Activated naive CD4-positive, alpha-beta T cell treated with Interleukin-2 at 50 U/mL for 16 hours (primary cell): ENCODE data around the gene SUSD6.
"Not testable (repeated sequence)": the region's sequence is repeated elsewhere in the genome, so short reads cannot be mapped to it uniquely, and the experiment has no call there.

Source experiments
- DNase-seq: peaks from one replicate; pipeline ENCODE4 v3.0.0-alpha.2; 2020

The SUSD6 gene

DNA sequence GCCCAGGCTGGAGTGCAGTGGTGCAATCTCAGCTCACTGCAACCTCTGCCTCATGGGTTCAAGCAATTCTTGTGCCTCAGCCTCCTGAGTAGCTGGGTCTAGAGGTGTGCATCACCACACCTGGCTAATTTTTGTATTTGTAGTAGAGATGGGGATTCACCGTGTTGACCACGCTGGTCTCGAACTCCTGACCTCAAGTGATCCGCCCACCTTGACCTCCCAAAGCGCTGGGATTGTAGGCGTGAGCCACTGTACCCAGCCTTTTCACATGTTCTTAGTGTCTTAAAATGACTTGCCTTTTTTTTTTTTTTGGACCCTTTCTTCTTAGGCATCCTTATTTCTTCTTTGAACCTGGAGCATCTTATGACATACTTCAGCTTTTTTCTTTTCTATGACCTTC lies 87.8 kb downstream of the SUSD6 start:
- DNase-seq, result peak; percentile 32

DNA sequence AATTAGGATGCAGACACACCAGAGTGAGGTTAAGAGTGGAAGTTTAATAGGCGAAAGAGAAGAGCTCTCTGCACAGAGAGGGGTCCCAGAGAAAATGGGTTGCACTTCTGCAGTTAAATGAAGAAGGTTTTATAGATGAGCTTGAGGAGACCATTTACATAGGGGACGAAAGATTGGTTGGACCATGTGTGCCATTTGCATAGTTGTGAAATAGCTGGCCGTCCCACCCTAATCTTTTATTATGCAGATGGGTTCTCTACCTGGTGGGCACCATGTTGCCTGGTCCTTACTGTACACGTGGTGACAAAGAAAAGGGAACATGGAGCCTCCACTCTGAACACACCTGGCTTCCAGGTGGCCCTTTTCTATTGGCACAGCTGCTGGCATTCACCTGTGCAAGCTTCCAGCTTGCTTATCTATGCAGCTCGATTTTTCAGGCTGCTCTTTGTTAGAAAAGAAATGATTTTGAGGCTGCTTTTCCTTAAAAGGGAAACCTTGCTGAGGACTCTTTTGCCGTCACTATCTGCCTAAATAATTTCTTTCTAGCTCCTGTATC lies 88.4 kb downstream of the SUSD6 start:
- no peak for DNase-seq

DNA sequence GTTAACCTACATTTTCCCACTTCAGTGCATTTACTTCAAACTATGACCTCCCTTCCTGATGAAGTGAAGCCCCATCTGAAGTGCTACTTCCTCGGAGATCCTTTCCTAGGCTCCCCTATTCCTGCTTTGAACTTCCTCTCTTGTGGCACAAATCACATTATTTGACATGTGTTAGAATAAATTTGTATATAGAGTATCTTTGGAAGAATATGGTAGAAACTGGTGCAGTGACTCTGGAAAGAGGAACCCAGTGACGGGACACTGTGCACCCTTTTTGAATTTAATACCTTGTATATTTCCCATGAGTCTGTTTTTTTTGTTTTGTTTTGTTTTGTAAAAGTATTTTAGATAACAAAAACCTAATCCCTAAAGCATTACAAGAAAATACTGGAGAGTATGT lies 89.2 kb downstream of the SUSD6 start:
- no peak for DNase-seq

DNA sequence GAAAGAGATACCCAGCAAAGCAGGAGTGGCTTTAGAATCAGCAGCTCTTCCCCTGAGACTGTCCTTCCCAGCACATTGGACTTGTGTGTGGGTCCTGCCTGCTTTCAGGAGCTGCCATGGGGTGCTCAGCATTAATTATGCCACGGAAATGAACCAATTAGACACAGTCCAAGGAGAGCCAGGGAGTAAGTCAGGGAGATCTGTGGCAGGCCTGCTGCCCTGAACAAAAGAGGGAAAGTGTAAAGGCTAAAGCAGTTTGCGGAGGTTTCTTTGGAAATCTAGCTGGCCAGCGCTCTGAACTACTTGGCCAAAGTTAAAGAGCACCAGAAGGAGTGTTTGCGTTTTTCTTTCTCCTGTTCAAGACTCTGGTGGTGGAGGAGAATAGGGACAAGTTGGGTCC lies 89.9 kb downstream of the SUSD6 start:
- no peak for DNase-seq

DNA sequence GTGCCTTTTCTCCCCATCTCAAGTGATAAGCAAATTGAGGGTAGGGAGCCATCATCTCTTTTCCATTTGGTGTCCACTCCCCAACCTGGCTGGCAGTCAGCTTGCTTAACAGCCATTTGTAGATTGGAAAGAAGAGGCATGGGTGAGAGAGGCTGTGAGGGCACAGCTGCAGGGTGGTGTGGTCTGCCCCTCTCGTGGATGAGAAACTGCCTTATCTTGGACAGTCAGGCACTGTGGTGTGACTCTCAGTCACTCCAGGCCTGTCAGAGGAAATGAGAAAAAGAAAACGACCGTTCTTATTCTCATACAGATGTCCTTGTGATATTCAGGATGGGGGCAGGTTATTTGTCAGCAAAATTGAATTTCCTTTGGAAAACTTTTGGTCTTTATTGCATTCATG lies 90.5 kb downstream of the SUSD6 start:
- DNase-seq, result no peak

DNA sequence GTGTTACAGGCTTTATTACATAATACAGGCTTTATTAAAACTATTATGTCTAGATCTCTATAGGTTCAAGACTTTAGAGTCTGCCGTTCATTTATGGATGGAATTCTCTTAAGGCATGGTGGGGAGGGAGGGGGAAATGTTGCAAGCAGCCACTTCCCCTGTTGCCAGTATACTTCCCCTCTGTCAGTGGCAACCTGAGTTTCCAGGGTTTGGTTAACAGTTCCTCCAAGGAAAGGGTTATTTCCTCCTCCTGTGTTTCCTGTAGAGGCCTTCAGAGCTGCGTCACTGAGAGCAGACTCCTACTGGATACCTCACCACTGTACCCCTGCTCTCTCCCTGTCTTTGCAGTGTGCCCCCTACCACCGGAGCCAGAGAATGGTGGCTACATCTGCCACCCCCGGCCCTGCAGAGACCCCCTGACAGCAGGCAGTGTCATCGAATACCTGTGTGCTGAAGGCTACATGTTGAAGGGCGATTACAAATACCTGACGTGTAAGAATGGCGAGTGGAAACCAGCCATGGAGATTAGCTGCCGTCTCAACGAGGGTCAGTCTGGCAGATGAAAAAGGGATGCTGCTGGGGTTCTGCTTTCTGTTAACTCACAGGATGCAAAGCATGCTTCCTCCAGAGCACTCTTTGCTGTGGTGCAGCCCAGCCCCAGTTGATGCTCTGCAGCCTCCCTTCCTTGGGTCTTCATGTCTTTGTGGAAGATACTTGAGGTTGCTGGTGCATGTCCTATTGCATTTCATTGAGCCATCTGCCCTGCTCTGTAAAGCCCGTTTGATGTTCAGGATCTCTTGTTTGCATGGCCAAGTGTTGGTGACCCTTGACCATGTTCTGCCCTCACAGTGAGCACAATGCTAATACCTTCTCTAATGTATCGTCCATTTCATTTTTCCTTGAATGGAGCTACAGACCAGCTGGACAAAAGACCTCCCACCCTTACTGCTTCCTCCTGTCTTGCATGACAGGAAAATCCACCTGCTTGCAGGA lies 91.9 kb downstream of the SUSD6 start:
- DNase-seq, result no peak

DNA sequence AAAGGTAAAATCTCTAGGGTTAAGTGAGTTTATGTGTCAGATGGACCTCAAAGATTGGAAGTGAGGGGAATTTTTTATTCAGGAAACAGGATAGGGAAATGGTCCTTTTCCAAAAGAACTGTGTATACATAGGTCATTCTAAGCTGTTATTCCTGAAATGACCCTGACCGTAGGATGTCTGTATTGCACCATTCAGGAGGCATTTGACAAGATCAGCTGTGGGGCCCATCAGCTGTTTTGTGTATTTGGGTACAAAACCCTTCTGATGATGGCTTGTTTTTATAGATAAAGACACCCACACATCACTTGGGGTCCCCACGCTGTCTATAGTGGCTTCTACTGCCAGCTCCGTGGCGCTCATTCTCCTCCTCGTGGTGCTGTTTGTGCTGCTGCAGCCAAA lies 92.9 kb downstream of the SUSD6 start:
- no peak for DNase-seq

DNA sequence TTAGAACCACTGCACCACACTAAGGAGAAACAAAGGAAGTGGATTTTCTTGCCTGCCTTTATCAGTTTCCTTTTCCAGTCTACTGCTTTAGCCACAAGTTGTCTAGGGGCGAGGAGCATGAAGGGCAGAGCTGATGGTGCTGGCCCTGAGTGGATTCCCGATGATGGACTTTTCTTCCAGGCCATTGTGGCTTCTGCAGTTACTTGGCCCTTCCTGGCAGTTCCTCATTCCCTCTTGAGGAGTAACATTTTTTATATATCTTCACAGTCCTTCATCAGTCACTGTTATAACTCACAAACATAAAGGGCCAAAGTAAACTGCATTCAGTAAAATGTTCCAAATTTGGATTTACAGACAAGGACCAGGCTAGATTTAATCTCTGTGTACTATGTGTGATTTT lies 94.3 kb downstream of the SUSD6 start:
- no peak for DNase-seq

DNA sequence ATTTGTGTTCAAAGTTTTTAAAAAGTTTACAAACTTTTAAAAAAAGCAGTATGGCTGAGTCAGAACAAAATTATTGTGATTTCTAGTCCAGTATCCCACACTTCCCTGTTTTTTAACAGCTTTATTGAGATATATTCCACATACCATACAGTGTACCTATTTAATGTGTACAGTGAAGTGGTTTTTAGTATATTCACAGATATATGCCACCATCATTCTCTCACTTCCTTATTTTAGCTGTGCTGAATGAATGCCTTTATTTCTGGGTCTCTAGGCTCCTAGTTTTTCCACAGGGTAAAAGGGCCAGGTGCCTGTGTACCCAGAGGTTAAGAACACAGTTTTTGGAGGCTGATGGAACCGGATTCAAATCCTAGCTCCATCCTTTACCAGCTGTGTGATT lies 96.7 kb downstream of the SUSD6 start:
- DNase-seq, result no peak

DNA sequence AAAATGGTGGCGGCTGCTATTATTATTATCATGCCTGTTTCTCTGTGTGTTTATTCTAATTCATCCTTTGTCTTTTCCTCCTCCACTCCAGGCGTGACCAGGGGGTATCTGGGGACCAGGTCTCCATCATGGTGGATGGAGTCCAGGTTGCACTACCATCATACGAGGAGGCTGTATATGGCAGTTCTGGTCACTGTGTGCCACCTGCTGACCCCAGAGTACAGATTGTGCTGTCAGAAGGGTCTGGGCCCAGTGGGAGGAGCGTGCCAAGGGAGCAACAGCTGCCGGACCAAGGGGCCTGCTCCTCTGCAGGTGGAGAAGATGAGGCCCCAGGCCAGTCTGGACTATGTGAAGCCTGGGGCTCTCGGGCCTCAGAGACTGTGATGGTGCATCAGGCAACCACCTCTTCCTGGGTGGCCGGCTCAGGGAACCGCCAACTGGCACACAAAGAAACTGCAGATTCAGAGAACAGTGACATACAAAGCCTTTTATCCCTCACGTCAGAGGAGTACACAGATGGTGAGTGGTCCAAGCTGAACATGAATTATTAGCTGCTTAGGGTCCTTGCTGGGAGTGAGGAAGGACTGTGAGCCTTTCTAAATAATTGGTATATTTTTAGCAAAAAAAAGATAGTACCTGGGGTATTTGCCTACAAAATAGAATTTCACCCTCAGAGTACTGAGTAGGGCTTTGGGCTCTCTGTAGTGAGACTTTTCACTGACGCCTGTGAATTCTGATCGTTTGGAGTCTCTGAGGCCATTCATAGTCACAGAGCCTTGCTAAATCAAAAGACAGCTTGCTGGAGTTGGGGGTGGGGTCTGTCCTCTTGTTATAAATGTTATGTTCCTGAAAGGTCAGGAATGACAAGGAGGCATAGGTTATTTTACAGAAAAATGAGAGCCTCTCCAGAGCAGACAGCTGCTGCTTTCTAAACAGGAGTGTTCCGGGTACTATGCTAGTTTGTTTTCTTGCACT lies 97.5 kb downstream of the SUSD6 start:
- peak; percentile 42 for DNase-seq

DNA sequence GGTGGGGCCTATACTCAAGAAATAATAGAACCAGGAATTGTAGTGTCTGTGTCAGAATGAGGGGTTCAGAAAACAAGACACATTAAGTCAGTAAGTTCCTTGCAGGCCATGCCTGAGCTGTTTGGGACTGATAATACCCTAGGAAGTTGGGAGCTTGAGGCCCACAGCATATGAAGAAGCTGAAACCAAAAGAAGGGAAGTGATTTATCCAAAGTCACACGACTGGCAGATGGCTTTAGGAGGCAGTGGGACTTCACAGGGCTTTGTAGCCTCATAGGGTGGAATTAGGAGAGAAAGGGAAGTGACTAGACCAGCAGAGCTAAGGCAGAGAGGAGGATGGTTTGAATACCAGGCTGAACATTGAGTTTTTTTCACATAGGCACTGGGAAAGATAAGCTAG lies 99.0 kb downstream of the SUSD6 start:
- no peak for DNase-seq

DNA sequence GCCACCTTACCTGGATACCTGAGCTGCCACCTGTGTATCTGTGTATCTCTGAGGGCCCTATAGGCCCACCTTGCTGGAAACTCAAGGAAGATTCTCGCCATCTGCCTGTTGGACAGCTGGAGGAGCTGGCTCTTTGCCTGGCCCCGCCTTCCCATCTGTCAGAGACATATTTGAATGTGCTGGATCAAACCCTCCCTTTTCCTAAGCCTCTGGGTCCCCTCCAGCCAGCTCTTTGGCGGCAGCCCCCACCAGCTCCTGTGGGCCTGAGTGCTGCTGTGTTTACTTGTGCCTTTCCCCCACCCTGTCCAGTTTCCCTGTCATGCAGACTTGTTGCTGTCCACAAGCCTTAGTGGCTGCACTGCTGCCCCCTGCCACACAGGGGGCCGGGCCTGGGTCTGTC lies 99.7 kb downstream of the SUSD6 start:
- DNase-seq, result no peak

DNA sequence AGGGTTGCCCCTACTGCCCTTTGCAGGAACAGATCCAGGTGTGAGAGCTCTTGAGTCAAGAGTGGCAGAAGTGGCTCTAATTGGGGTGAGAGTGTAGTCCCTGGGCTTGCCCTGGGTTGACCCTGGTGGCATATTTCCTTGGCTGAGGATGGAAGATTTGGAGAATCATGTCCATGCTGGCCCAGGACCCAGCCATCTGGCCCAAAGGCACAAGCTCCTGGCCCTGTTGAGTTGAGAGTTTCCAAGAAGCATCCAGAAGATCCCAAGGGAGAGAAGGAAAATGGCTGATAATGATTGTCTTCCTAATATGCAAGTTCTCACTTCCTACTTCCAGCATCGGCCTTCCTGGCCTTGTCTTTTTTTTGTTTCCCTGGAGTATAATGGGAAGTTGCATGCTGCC lies 100.1 kb downstream of the SUSD6 start:
- DNase-seq, result no peak

DNA sequence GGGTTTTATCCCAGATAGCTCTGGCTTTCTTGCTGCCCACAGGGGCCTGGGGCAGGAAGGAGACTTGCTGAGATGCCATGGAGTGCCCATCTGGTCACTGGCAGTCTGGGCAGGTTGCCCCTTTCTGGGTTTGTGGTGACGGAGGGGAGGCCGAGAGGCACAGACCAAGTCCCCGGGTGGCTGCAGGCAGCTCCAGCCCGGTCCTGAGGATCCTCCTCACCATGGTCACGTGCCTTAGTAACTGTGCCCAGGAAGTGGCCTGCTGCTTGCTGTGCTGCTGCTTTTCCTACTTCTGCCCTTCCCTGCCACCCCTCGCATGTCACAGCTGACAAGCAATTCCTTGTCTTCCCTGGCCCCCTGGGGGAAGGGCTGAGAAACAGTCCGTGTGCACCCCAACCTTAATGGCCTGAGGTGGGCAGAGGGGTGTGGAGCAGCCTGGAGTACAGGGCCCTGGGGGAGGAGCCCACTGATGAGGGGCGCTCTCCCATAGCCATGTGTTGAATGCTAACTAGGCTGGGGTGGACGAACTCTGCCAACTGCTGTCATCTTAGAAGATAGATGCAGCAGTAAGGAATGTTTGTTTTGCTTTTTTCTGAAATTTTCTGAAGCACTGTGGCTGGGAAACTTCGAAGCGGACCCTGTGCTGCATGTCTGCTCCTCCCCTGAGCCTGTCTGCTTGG lies 100.6 kb downstream of the SUSD6 start:
- DNase-seq, result no peak

DNA sequence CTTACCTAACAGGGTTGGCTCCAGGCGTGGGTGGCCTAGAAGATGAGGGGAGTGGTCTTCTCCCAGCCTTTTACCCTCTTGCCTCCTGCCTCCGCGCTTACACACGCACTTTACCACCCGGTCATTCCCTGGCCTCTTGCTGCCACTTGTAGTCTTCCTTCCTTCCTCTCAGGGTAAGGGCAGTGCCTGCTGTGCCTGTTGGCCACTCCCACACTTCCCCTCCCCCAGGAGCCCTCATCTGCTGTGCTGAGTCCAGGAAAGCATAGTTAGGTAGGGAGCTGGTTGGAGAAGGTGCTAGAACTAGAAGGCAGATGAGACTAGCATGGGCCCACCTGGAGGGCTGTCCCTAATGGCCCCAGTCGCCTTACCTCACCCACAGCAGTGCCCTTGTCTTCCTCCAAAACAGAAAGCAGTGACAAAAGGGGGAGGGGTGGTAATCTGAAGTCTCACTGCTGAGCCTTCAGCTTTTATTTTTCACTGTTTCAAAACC lies 101.2 kb downstream of the SUSD6 start:
- no peak for DNase-seq

DNA sequence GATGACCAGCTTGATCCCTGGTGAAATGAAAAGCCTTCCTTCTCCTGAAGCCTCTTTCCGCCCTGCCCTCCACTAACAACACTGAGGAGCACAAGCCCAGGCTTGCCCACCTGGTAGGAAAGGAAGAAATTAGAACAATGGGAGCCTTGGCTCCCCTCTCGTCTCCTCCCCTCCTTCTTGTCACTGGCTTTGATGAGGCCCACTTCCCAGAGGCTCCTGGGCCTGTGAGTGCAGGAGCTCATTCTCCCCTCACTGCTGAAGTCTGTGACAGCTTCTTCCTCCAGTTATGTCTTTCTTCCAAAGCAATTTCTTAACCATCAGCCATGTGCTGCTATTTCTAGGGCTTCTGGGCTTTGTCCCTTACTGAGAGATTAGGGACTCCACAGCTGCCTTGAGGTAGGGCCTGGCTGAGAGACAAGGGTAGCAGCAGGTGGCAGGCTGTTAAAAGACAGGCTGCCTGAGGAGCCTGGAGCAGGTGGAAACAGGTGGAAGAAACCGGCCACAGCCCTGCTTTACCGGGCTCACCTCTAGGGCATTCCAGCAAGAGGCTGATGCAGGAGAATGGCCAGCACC lies 101.9 kb downstream of the SUSD6 start:
- DNase-seq, result no peak

DNA sequence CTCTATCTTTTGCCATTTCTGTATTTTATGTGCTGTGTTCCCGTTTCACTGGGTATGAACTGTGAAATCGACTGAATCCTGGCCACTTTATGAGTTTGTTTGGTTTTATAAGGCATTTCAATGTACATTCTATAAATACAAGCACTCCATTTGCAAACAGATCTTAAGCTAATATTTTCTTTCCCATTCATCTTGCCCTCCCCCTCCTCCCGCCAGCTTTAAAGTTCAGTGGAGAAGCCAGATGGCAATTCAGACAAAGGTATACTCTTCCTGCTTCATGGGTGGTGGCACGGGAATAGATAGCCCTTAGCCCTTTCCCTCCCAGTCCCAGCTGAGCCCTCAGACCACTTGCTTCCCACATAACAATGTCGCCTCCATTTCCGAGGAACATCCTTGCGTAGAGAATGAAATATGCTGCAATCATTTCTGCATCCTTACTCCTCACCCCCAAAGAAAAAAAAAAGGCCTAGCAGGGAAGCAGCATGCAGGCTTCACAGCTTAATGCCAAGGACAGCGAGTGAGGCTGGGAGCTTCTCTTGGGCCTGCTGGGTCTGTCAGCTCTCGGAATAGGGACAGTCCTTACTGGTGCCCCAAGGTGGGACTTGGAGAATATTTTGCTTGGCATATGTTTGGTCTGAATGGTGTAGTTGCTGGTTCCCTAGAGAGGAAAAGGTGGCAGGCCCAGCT lies 102.7 kb downstream of the SUSD6 start:
- DNase-seq, result no peak

DNA sequence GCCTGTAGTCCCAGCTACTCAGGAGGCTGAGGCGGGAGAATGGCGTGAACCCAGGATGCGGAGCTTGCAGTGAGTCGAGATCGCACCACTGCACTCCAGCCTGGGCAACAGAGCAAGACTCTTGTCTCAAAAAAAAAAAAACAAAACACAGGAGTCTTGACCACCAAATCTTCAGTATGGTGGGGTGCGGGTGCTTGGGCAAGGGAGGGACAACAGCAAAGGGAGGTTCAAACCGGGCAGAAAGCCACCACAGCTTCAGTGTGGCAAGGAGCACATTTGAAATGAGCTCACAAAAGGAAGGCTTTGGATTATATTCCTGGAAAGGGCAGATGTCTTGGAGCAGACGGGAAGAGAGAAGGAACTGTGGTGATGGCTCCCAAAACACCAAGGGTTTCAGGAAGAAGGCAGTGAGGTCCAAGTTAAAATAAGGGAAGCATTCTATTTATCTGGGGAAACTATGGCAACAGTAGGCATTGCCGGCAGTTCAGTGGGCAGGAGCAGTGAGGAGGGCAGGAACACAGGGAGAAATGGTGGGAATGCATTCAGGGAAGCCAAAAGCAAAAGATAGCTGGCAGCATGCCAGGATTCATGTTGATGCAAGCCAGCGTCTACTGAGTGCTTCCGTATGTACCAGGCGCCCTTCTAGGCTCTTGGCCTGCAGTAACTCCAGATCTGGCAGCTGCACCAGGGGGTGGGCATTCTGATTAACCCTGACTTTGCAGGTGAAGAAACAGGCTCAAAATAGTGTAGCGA lies 104.5 kb downstream of the SUSD6 start:
- no peak for DNase-seq

DNA sequence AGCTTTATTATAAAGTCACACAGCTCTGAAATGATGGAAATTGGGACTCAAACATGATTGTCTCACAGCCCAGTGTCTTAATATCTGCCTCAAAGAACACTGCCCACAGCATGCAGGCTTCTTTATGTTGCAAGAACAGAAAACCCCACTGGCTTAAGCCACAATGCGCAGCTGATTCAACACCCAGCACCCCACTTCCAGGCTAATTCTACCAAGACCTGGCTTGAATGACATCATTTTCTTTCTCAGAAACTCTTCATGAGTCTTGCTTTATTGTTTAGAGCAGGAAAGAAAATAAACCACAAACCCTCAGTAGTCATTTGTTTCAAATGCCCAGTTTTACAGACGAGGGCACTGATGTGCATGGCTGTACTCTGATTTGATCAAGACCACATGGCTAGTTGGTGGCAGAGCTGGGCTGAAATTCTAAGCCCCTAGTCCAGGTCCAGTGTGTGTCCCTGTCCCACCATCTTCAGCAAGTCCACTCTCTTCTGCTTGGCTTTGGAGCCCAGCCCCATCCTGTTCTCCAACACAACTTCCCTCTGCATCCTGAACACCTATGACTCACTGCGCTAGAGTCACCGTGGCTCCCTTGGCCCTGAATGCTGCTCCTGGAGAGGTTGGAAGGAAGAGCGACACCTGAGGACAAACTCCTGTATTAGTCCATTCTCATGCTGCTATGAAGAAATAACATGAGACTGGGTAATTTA lies 105.2 kb downstream of the SUSD6 start:
- peak; percentile 53 for DNase-seq

DNA sequence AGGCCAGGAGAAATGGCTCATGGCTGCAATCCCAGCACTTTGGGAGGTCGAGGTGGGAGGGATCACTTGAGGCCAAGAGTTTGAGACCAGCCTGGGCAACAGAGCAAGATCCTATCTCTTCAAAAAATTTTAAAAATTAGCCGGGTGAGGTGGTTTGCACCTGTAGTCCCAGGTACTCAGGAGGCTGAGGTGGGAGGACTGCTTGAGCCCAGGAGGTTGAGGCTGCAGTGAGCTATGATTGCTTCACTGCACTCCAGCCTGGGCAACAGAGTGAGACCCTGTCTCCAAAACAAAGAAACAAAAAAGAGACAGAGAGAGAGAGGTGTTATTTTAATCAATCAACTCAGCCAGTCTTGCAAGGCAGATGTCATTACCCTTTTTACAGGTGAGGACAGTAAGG lies 107.2 kb downstream of the SUSD6 start:
- not testable (repeated sequence) for DNase-seq
